ENCODE data around the gene TIGD3.

The TIGD3 gene

GRCh38 chr11:65390099-65390941, 35.8 kb downstream of the TIGD3 start:
- no peak for DNase-seq (ENCODE audit: low read depth)

GRCh38 chr11:65390996-65391395, 36.4 kb downstream of the TIGD3 start:
- no peak for DNase-seq (ENCODE audit: low read depth)

- DNase-seq (ENCODE audit: low read depth): no peak
These were observed 37.8 kb downstream of the TIGD3 start for GRCh38 chr11:65392186-65392829.

GRCh38 chr11:65392899-65393298, 38.3 kb downstream of the TIGD3 start:
- DNase-seq (ENCODE audit: low read depth): no peak

GRCh38 chr11:65393513-65394079, 39.0 kb downstream of the TIGD3 start:
- DNase-seq (ENCODE audit: low read depth): no peak

GRCh38 chr11:65394125-65394536, 39.6 kb downstream of the TIGD3 start:
- DNase-seq (ENCODE audit: low read depth): no peak

GRCh38 chr11:65395961-65396530, 41.5 kb downstream of the TIGD3 start:
- no peak for DNase-seq (ENCODE audit: low read depth)

- no peak for DNase-seq (ENCODE audit: low read depth)
These were observed 42.5 kb downstream of the TIGD3 start for GRCh38 chr11:65396769-65397745.

- DNase-seq (ENCODE audit: low read depth): no peak
These were observed 43.9 kb downstream of the TIGD3 start for GRCh38 chr11:65398362-65398910.

GRCh38 chr11:65399249-65399648, 44.7 kb downstream of the TIGD3 start:
- DNase-seq (ENCODE audit: low read depth): no peak

- no peak for DNase-seq (ENCODE audit: low read depth)
These were observed 45.3 kb downstream of the TIGD3 start for GRCh38 chr11:65399845-65400244.

GRCh38 chr11:65400307-65401072, 45.9 kb downstream of the TIGD3 start:
- DNase-seq (ENCODE audit: low read depth): no peak

- no peak for DNase-seq (ENCODE audit: low read depth)
These were observed 46.7 kb downstream of the TIGD3 start for GRCh38 chr11:65401073-65401802.

GRCh38 chr11:65401803-65402248, 47.3 kb downstream of the TIGD3 start:
- no peak for DNase-seq (ENCODE audit: low read depth)

GRCh38 chr11:65402790-65403189, 48.2 kb downstream of the TIGD3 start:
- no peak for DNase-seq (ENCODE audit: low read depth)

- no peak for DNase-seq (ENCODE audit: low read depth)
These were observed 49.1 kb downstream of the TIGD3 start for GRCh38 chr11:65403607-65404121.

GRCh38 chr11:65404210-65404609, 49.7 kb downstream of the TIGD3 start:
- DNase-seq (ENCODE audit: low read depth): no peak

- no peak for DNase-seq (ENCODE audit: low read depth)
These were observed 50.2 kb downstream of the TIGD3 start for GRCh38 chr11:65404638-65405339.
